Measurements from ENCODE around the gene MCF2L2. TPM values are rescaled to one million over a fixed set of nuclear protein-coding genes. Genes with fewer than 3 reads are reported as not detected.
A peak's percentile ranks its signal among the peaks of the same experiment; 100 is the strongest.

MCF2L2 gene
- total RNA-seq, 1 experiment from 2014 or later = 12.2 TPM

DNA sequence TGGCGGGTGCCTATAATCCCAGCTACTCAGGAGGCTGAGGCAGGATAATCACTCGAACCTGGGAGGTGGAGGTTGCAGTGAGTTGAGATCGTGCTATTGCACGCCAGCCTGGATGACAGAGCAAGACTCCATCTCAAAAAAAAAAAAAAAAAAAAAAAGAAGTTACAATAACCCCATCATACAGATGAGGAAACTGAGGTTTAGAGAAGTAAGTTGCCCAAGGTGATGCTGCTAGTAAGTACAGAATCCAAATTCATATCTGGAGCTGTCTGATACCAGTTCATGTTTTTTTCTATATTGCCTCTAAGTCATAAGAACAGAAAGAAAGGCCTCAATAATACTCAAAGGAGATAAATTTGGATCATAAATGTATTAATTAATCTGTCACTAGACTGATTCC lies 40.6 kb downstream of the MCF2L2 start:
- no peaks in the 10 kb centered on the region for H3K9me3 ChIP-seq (ENCODE audit: low read length)
- H3K4me1 ChIP-seq (ENCODE audit: low read length) = peaks cover 27% of the 10 kb centered on the region
- H4K20me1 ChIP-seq (ENCODE audit: insufficient read depth, low read depth, low read length) = 0 out of 2 replicates have a peak, but pooled peaks cover 3% of the 10 kb centered on the region
- no peaks in the 10 kb centered on the region for H3K36me3 ChIP-seq (ENCODE audit: insufficient read depth, low read length)
- H3K4me3 ChIP-seq (ENCODE audit: low read length) = no peak overlapping the region
- DNase-seq = no peak
- no peaks in the 10 kb centered on the region for H3K79me2 ChIP-seq (ENCODE audit: low read length)
- no peak overlapping the region for H3K27ac ChIP-seq (ENCODE audit: low read length)
- no peak overlapping the region for H3K9ac ChIP-seq (ENCODE audit: low read length)
- no peaks in the 10 kb centered on the region for H3K9me2 ChIP-seq (replicated peaks; ENCODE audit: insufficient read depth, low read length)
- no peak overlapping the region for H3K4me2 ChIP-seq (ENCODE audit: low read depth, low read length, poor library complexity, severe bottlenecking)
- no peaks in the 10 kb centered on the region for H3K27me3 ChIP-seq (ENCODE audit: low read length)
- H2AFZ ChIP-seq (ENCODE audit: low read length) = no peak overlapping the region

DNA sequence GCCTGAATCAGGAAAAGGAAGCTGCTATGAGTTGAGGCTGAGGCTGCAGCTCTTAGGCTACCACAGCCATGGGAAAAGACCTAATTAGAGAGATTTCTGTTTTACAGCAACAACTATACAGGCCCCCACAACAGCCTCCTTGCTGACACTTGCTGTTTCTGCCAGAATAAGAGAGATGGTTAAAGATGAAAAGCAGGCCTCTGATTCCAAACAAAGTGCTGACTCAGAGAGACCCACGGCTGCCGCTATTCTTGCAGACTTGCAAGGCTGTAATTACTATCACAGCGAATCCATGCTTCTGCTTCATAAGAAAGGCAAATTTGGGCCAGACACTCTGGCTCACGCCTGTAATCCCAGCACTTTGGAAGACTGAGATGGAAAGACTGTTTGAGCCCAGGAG lies 41.8 kb downstream of the MCF2L2 start:
- Histone ChIP-seq H3K27me3 (ENCODE audit: low read length) (no peaks in the 10 kb centered on the region), H3K9me2 (replicated peaks; ENCODE audit: insufficient read depth, low read length) (no peaks in the 10 kb centered on the region), H3K79me2 (ENCODE audit: low read length) (no peaks in the 10 kb centered on the region), H2AFZ (ENCODE audit: low read length) (no peak overlapping the region), H3K4me1 (ENCODE audit: low read length) (peaks cover 25% of the 10 kb centered on the region), H3K27ac (ENCODE audit: low read length) (no peak overlapping the region), H3K36me3 (ENCODE audit: insufficient read depth, low read length) (no peaks in the 10 kb centered on the region), H3K4me2 (ENCODE audit: low read depth, low read length, poor library complexity, severe bottlenecking) (no peak overlapping the region), H3K9ac (ENCODE audit: low read length) (no peak overlapping the region), H3K9me3 (ENCODE audit: low read length) (no peaks in the 10 kb centered on the region), H3K4me3 (ENCODE audit: low read length) (no peak overlapping the region), H4K20me1 (ENCODE audit: insufficient read depth, low read depth, low read length) (0 out of 2 replicates have a peak, but pooled peaks cover 3% of the 10 kb centered on the region)
- no peak for DNase-seq

DNA sequence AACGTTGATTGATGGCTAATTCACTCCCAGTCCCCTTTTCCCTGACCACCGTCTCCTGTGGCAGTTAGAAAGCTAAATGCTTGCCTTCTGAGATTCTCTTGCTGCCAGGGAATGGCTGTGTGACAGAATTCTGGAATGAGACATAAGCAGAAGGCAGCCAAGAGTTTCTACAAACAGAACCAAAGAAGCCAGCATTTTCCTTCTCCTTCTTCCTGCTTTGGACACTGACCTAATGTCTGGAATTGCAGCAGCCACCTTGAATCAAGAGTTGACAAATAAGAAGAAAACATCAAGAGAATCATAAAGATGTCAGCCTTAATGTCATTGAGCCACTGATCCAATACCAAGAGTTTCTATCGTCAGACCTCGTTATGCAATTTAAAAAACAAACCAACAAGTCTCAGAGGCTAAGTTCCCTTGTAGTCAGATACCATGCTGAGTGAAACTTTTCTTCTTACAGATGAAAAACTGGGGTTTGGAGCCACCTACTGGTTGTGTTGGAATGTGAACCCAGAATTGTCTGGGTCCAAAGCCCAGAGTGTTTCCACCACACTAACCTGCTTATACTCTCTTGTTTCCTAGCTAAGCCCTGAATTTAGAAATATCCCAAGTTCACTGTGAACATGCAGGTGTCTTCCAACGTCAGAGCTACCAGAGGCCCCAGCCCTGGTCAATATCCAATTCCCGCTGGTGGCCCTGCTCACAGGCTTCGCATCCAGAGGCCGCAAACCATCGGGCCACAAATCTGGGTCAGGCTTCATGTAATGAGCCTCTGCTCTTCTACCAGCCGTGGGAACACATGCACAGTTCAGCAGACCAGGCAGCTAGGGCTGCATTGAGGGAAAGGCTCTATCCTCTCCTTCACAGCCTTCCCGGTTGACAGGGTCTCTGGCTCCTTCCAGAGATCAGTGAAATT lies 42.5 kb downstream of the MCF2L2 start:
- Histone ChIP-seq H3K9me3 (ENCODE audit: low read length) (no peaks in the 10 kb centered on the region), H3K4me2 (ENCODE audit: low read depth, low read length, poor library complexity, severe bottlenecking) (peak overlapping the region; percentile 12), H3K36me3 (ENCODE audit: insufficient read depth, low read length) (no peaks in the 10 kb centered on the region), H3K4me3 (ENCODE audit: low read length) (no peak overlapping the region), H3K79me2 (ENCODE audit: low read length) (no peaks in the 10 kb centered on the region), H4K20me1 (ENCODE audit: insufficient read depth, low read depth, low read length) (0 out of 2 replicates have a peak, but pooled peaks cover 3% of the 10 kb centered on the region), H3K27ac (ENCODE audit: low read length) (no peak overlapping the region), H3K4me1 (ENCODE audit: low read length) (peaks cover 32% of the 10 kb centered on the region), H2AFZ (ENCODE audit: low read length) (no peak overlapping the region), H3K9me2 (replicated peaks; ENCODE audit: insufficient read depth, low read length) (no peaks in the 10 kb centered on the region), H3K9ac (ENCODE audit: low read length) (peak overlapping the region; percentile 8; the same call in 1 of the 2 replicates), H3K27me3 (ENCODE audit: low read length) (no peaks in the 10 kb centered on the region)
- peak; percentile 95 for DNase-seq

DNA sequence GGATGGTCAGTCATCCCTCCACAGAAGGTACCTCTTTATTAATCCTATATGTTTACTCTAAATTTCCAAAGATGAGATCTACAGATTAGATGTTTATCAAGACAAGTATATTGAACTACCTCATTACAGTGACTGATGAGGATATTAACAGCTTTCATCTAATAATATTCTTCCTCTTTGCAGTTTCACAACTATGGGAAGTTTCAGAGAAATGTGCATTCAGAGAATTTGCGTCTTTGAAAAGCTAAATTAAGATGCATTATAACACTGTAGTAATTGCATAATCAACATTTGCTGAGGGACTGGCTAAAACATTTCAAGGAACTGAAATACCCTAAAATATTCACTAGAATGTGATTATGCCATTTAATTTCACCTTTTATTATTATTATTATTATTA lies 46.7 kb downstream of the MCF2L2 start:
- Histone ChIP-seq H3K4me3 (ENCODE audit: low read length) (peak overlapping the region; percentile 7; the same call in 1 of the 2 replicates), H3K36me3 (ENCODE audit: insufficient read depth, low read length) (no peaks in the 10 kb centered on the region), H4K20me1 (ENCODE audit: insufficient read depth, low read depth, low read length) (no peaks in the 10 kb centered on the region), H2AFZ (ENCODE audit: low read length) (no peak overlapping the region), H3K79me2 (ENCODE audit: low read length) (no peaks in the 10 kb centered on the region), H3K9me3 (ENCODE audit: low read length) (no peaks in the 10 kb centered on the region), H3K9me2 (replicated peaks; ENCODE audit: insufficient read depth, low read length) (no peaks in the 10 kb centered on the region), H3K27ac (ENCODE audit: low read length) (peak overlapping the region; percentile 75), H3K9ac (ENCODE audit: low read length) (0 out of 2 replicates have a peak overlapping the region, but pooled peaks have one; percentile 2), H3K4me1 (ENCODE audit: low read length) (peaks cover 44% of the 10 kb centered on the region), H3K4me2 (ENCODE audit: low read depth, low read length, poor library complexity, severe bottlenecking) (peak overlapping the region; percentile 62), H3K27me3 (ENCODE audit: low read length) (no peaks in the 10 kb centered on the region)
- DNase-seq = peak; percentile 93

DNA sequence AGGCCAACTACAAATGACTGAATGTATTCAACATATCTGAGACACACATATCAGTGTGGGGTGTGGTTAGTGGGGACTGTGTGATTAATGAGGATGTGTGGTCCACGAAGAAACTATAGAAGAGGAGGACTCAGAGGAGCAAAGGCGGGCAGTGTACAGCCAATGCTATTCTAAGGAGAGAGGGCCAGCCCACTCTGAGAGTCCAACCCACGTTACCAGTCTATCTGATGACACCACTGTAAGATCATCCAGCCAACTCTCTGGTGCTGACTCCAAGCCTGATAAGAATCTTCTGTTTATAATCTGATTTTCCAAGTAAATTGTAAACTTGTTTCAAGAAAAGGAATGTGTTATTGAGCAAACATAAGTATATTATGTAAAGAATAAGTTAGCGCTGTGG lies 47.2 kb downstream of the MCF2L2 start:
- Histone ChIP-seq H3K27ac (ENCODE audit: low read length) (peak overlapping the region; percentile 75), H3K79me2 (ENCODE audit: low read length) (no peaks in the 10 kb centered on the region), H3K4me2 (ENCODE audit: low read depth, low read length, poor library complexity, severe bottlenecking) (peak overlapping the region; percentile 62)

DNA sequence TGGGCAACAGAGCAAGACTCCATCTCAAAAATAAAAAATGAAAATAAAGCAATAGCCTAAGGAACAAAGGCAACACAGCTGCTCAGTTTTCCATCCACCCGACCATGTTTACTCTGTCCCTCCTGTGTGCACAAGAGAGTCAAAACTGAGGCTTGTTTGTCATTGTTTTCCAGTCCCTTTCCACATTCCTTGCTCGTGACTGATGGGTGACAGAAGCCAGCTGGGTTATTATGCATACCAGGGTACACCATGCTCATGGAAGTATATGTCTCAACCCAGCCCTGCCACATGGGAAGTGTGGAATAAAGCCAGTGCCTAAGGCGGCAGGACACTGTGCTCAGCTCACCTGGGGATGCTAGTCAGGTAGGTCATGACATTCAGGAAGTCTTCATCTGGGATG lies 49.5 kb downstream of the MCF2L2 start:
- H3K4me3 ChIP-seq (ENCODE audit: low read length) = no peak overlapping the region

More for the DNA sequence above, 47.2 kb downstream of the MCF2L2 start:
- H3K9me2 ChIP-seq (replicated peaks; ENCODE audit: insufficient read depth, low read length) = no peaks in the 10 kb centered on the region
- H3K4me1 ChIP-seq (ENCODE audit: low read length) = peaks cover 46% of the 10 kb centered on the region
- no peak overlapping the region for H2AFZ ChIP-seq (ENCODE audit: low read length)
- peak overlapping the region; percentile 7; the same call in 1 of the 2 replicates for H3K4me3 ChIP-seq (ENCODE audit: low read length)
- no peaks in the 10 kb centered on the region for H3K9me3 ChIP-seq (ENCODE audit: low read length)
- H3K9ac ChIP-seq (ENCODE audit: low read length) = 0 out of 2 replicates have a peak overlapping the region, but pooled peaks have one; percentile 2
- DNase-seq = peak; percentile 77
- H3K36me3 ChIP-seq (ENCODE audit: insufficient read depth, low read length) = no peaks in the 10 kb centered on the region
- H3K27me3 ChIP-seq (ENCODE audit: low read length) = no peaks in the 10 kb centered on the region
- no peaks in the 10 kb centered on the region for H4K20me1 ChIP-seq (ENCODE audit: insufficient read depth, low read depth, low read length)

DNA sequence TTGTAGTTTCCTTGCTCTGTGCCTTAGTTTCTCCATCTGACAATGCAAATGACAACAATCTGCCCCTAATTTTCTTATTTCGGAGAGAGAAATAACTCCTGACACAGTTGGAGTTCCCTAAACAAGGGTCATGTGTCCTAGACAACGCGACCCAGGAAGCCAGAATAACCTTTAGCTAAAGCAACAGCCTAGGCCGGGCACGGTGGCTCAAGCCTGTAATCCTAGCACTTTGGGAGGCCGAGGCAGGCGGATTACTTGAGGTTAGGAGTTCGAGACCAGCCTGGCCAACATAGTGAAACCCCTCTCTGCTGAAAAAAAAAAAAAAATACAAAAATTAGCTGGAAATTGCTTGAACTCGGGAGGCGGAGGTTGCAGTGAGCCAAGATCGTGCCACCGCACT lies 49.9 kb downstream of the MCF2L2 start:
- Histone ChIP-seq H4K20me1 (ENCODE audit: insufficient read depth, low read depth, low read length) (no peaks in the 10 kb centered on the region), H3K27ac (ENCODE audit: low read length) (no peak overlapping the region), H3K36me3 (ENCODE audit: insufficient read depth, low read length) (no peaks in the 10 kb centered on the region), H3K9me2 (replicated peaks; ENCODE audit: insufficient read depth, low read length) (no peaks in the 10 kb centered on the region), H3K4me1 (ENCODE audit: low read length) (peaks cover 39% of the 10 kb centered on the region), H3K4me3 (ENCODE audit: low read length) (no peak overlapping the region), H3K9me3 (ENCODE audit: low read length) (no peaks in the 10 kb centered on the region), H3K27me3 (ENCODE audit: low read length) (no peaks in the 10 kb centered on the region), H3K79me2 (ENCODE audit: low read length) (no peaks in the 10 kb centered on the region), H3K9ac (ENCODE audit: low read length) (no peak overlapping the region), H3K4me2 (ENCODE audit: low read depth, low read length, poor library complexity, severe bottlenecking) (no peak overlapping the region), H2AFZ (ENCODE audit: low read length) (no peak overlapping the region)
- no peak for DNase-seq

More for the DNA sequence above, 49.5 kb downstream of the MCF2L2 start:
- no peak overlapping the region for H2AFZ ChIP-seq (ENCODE audit: low read length)
- no peak overlapping the region for H3K9ac ChIP-seq (ENCODE audit: low read length)
- no peak overlapping the region for H3K27ac ChIP-seq (ENCODE audit: low read length)
- no peak overlapping the region for H3K4me2 ChIP-seq (ENCODE audit: low read depth, low read length, poor library complexity, severe bottlenecking)
- no peaks in the 10 kb centered on the region for H3K79me2 ChIP-seq (ENCODE audit: low read length)
- H3K36me3 ChIP-seq (ENCODE audit: insufficient read depth, low read length) = no peaks in the 10 kb centered on the region
- no peaks in the 10 kb centered on the region for H3K9me2 ChIP-seq (replicated peaks; ENCODE audit: insufficient read depth, low read length)
- DNase-seq = no peak
- no peaks in the 10 kb centered on the region for H3K9me3 ChIP-seq (ENCODE audit: low read length)
- peaks cover 39% of the 10 kb centered on the region for H3K4me1 ChIP-seq (ENCODE audit: low read length)
- no peaks in the 10 kb centered on the region for H3K27me3 ChIP-seq (ENCODE audit: low read length)
- H4K20me1 ChIP-seq (ENCODE audit: insufficient read depth, low read depth, low read length) = no peaks in the 10 kb centered on the region

DNA sequence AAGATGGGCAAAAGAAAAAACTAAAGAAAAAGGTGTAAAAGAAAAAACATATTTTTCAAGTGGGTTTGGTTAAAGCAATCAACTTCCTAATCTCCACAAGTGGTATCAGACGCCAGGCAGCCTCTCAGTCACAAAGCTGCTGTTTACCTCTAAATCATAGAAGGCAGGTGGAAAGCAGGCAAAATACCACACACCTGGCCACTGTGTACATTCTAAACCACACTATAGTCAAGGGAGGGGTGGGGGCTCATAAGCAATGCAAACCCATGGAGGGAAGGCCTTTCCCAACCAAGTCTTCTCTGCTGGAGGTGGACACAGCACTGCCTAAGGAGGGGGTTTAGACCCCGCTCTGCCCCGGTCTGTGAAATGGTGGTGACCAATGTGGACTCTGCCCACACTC lies 50.4 kb downstream of the MCF2L2 start:
- no peaks in the 10 kb centered on the region for H3K9me2 ChIP-seq (replicated peaks; ENCODE audit: insufficient read depth, low read length)
- no peak overlapping the region for H3K4me2 ChIP-seq (ENCODE audit: low read depth, low read length, poor library complexity, severe bottlenecking)
- H3K27ac ChIP-seq (ENCODE audit: low read length) = no peak overlapping the region
- no peaks in the 10 kb centered on the region for H3K79me2 ChIP-seq (ENCODE audit: low read length)
- H3K9ac ChIP-seq (ENCODE audit: low read length) = no peak overlapping the region
- H3K36me3 ChIP-seq (ENCODE audit: insufficient read depth, low read length) = no peaks in the 10 kb centered on the region
- no peak for DNase-seq
- no peak overlapping the region for H3K4me3 ChIP-seq (ENCODE audit: low read length)
- H2AFZ ChIP-seq (ENCODE audit: low read length) = no peak overlapping the region
- H3K9me3 ChIP-seq (ENCODE audit: low read length) = no peaks in the 10 kb centered on the region
- H4K20me1 ChIP-seq (ENCODE audit: insufficient read depth, low read depth, low read length) = no peaks in the 10 kb centered on the region
- no peaks in the 10 kb centered on the region for H3K27me3 ChIP-seq (ENCODE audit: low read length)
- H3K4me1 ChIP-seq (ENCODE audit: low read length) = peaks cover 40% of the 10 kb centered on the region
